IPS-15b (cell line): Measurements from ENCODE around the gene DNAL4.

Experiments
- H3K27me3 ChIP-seq: one replicate; pipeline ENCODE4 v1.6.1; 2013; ENCODE audit warnings: low read length; ENCODE audit not compliant: control insufficient read depth, insufficient read depth
- H3K36me3 ChIP-seq: one replicate; pipeline ENCODE4 v1.6.1; 2013; ENCODE audit warnings: low read length; ENCODE audit not compliant: control insufficient read depth, insufficient read depth
- H3K4me1 ChIP-seq: one replicate; pipeline ENCODE4 v1.6.1; 2013; ENCODE audit warnings: mild to moderate bottlenecking, low read length; ENCODE audit not compliant: control insufficient read depth, insufficient read depth
- H3K4me3 ChIP-seq: one replicate; pipeline ENCODE4 v1.5.1; 2013; ENCODE audit warnings: low read depth, low read length
- H3K9ac ChIP-seq: one replicate; pipeline ENCODE4 v1.6.1; 2013; ENCODE audit warnings: low read depth, mild to moderate bottlenecking, low read length
- H3K9me3 ChIP-seq: one replicate; pipeline ENCODE4 v1.6.1; 2013; ENCODE audit warnings: mild to moderate bottlenecking, low read length; ENCODE audit not compliant: control insufficient read depth, insufficient read depth

Gene DNAL4

GRCh38 chr22:38793721-38794466, at the start of gene DNAL4:
Gene DNAL4 (minus strand): TSS chr22:38794143. CDS start chr22:38782731, 11,412 bp downstream.
- Histone ChIP-seq H3K36me3 (no peaks in the 10 kb centered on the region), H3K27me3 (peaks cover 21% of the 10 kb centered on the region), H3K9ac (peak within 1 kb of the TSS; percentile 73), H3K4me3 (peak within 1 kb of the TSS; percentile 80), H3K4me1 (no peaks in the 10 kb centered on the region), H3K9me3 (no peaks in the 10 kb centered on the region)

- H3K9me3 ChIP-seq: no peaks in the 10 kb centered on the region
- H3K36me3 ChIP-seq: no peaks in the 10 kb centered on the region
- peaks cover 5% of the 10 kb centered on the region for H3K4me1 ChIP-seq
- H3K9ac ChIP-seq: peak overlapping the region; percentile 47
- peaks cover 33% of the 10 kb centered on the region for H3K27me3 ChIP-seq
- H3K4me3 ChIP-seq: peak overlapping the region; percentile 59
Measured at GRCh38 chr22:38843201-38843656, 49.3 kb upstream of the DNAL4 start.

GRCh38 chr22:38842512-38843200, 48.7 kb upstream of the DNAL4 start:
- Histone ChIP-seq H3K4me3 (peak overlapping the region; percentile 59), H3K36me3 (no peaks in the 10 kb centered on the region), H3K9me3 (no peaks in the 10 kb centered on the region), H3K4me1 (peaks cover 5% of the 10 kb centered on the region), H3K27me3 (peaks cover 33% of the 10 kb centered on the region), H3K9ac (peak overlapping the region; percentile 47)

- no peak overlapping the region for H3K9ac ChIP-seq
- no peak overlapping the region for H3K4me3 ChIP-seq
- no peaks in the 10 kb centered on the region for H3K36me3 ChIP-seq
- peaks cover 32% of the 10 kb centered on the region for H3K27me3 ChIP-seq
- peaks cover 8% of the 10 kb centered on the region for H3K4me1 ChIP-seq
- H3K9me3 ChIP-seq: no peaks in the 10 kb centered on the region
Measured at GRCh38 chr22:38841635-38842034, 47.7 kb upstream of the DNAL4 start.

GRCh38 chr22:38841211-38841610, 47.3 kb upstream of the DNAL4 start:
- H3K27me3 ChIP-seq: peaks cover 31% of the 10 kb centered on the region
- H3K4me3 ChIP-seq: no peak overlapping the region
- H3K36me3 ChIP-seq: no peaks in the 10 kb centered on the region
- H3K4me1 ChIP-seq: peaks cover 10% of the 10 kb centered on the region
- H3K9ac ChIP-seq: no peak overlapping the region
- H3K9me3 ChIP-seq: no peaks in the 10 kb centered on the region

- Histone ChIP-seq H3K9ac (no peak overlapping the region), H3K27me3 (peaks cover 24% of the 10 kb centered on the region), H3K36me3 (no peaks in the 10 kb centered on the region), H3K9me3 (no peaks in the 10 kb centered on the region), H3K4me1 (peaks cover 12% of the 10 kb centered on the region), H3K4me3 (no peak overlapping the region)
Measured at GRCh38 chr22:38840129-38840528, 46.2 kb upstream of the DNAL4 start.

- no peak overlapping the region for H3K9ac ChIP-seq
- no peak overlapping the region for H3K4me3 ChIP-seq
- no peaks in the 10 kb centered on the region for H3K36me3 ChIP-seq
- H3K9me3 ChIP-seq: no peaks in the 10 kb centered on the region
- H3K27me3 ChIP-seq: peaks cover 19% of the 10 kb centered on the region
- H3K4me1 ChIP-seq: peaks cover 12% of the 10 kb centered on the region
Measured at GRCh38 chr22:38839686-38840085, 45.7 kb upstream of the DNAL4 start.

GRCh38 chr22:38837414-38837928, 43.5 kb upstream of the DNAL4 start:
- no peaks in the 10 kb centered on the region for H3K9me3 ChIP-seq
- H3K36me3 ChIP-seq: no peaks in the 10 kb centered on the region
- H3K4me1 ChIP-seq: peaks cover 12% of the 10 kb centered on the region

GRCh38 chr22:38835888-38836301, 42.0 kb upstream of the DNAL4 start:
- Histone ChIP-seq H3K9ac (no peak overlapping the region), H3K9me3 (no peaks in the 10 kb centered on the region), H3K4me3 (no peak overlapping the region), H3K27me3 (no peaks in the 10 kb centered on the region), H3K4me1 (peaks cover 12% of the 10 kb centered on the region), H3K36me3 (no peaks in the 10 kb centered on the region)

More at GRCh38 chr22:38837414-38837928, 43.5 kb upstream of the DNAL4 start:
- no peak overlapping the region for H3K9ac ChIP-seq
- peaks cover 10% of the 10 kb centered on the region for H3K27me3 ChIP-seq
- H3K4me3 ChIP-seq: no peak overlapping the region

- no peaks in the 10 kb centered on the region for H3K9me3 ChIP-seq
- H3K9ac ChIP-seq: no peak overlapping the region
- no peak overlapping the region for H3K4me3 ChIP-seq
- no peaks in the 10 kb centered on the region for H3K36me3 ChIP-seq
- H3K4me1 ChIP-seq: peaks cover 11% of the 10 kb centered on the region
- H3K27me3 ChIP-seq: no peaks in the 10 kb centered on the region
Measured at GRCh38 chr22:38834991-38835390, 41.0 kb upstream of the DNAL4 start.

- H3K36me3 ChIP-seq: no peaks in the 10 kb centered on the region
- H3K4me3 ChIP-seq: no peak overlapping the region
- peaks cover 7% of the 10 kb centered on the region for H3K4me1 ChIP-seq
- H3K27me3 ChIP-seq: no peaks in the 10 kb centered on the region
- no peak overlapping the region for H3K9ac ChIP-seq
- no peaks in the 10 kb centered on the region for H3K9me3 ChIP-seq
Measured at GRCh38 chr22:38834215-38834953, 40.4 kb upstream of the DNAL4 start.
